Stimulated activated naive CD8-positive, alpha-beta T cell treated with anti-CD3 and anti-CD28 coated beads, Interleukin-15, Interleukin-2, amounts not matched to agents 100 ng/mL and 50 ng/mL, for 24 hours (primary cell): Measurements from ENCODE around the gene SYNE1.

Experiments used
- H3K27ac Mint-ChIP-seq: one replicate; pipeline ENCODE4 v1.8.0; 2021; ENCODE audit warnings: mild to moderate bottlenecking, mixed read lengths
- H3K27me3 Mint-ChIP-seq: one replicate; pipeline ENCODE4 v1.8.0; 2021; ENCODE audit warnings: mixed read lengths
- H3K36me3 Mint-ChIP-seq: one replicate; pipeline ENCODE4 v1.8.0; 2021; ENCODE audit warnings: low read depth, mixed read lengths
- H3K4me1 Mint-ChIP-seq: one replicate; pipeline ENCODE4 v1.8.0; 2021; ENCODE audit warnings: low read depth, mixed read lengths
- H3K4me3 Mint-ChIP-seq: one replicate; pipeline ENCODE4 v1.8.0; 2021; ENCODE audit warnings: mild to moderate bottlenecking, mixed read lengths
- H3K9me3 Mint-ChIP-seq: one replicate; pipeline ENCODE4 v1.8.0; 2021; ENCODE audit warnings: mixed read lengths

Gene SYNE1

DNA sequence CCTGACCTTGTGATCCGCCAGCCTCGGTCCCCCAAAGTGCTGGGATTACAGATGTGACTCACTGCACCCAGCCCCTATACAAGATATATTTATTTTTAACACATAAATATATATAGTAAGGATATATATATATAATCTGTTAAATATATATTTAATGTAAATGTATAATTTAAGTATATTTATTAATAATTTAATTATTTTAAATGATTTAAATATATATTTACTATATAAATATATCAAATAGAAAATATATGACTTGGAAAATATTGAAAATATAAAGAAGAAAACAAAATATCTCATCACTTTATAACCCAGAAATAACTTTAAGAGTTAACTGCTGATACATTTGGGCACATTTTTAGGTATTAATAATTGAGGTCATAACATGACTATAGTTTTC lies 324.7 kb downstream of the SYNE1 start:
- H3K27ac Mint-ChIP-seq: no peak overlapping the region
- H3K9me3 Mint-ChIP-seq: no peaks in the 10 kb centered on the region
- peaks cover 24% of the 10 kb centered on the region for H3K4me1 Mint-ChIP-seq
- no peak overlapping the region for H3K4me3 Mint-ChIP-seq
- H3K27me3 Mint-ChIP-seq: no peaks in the 10 kb centered on the region
- H3K36me3 Mint-ChIP-seq: no peaks in the 10 kb centered on the region

DNA sequence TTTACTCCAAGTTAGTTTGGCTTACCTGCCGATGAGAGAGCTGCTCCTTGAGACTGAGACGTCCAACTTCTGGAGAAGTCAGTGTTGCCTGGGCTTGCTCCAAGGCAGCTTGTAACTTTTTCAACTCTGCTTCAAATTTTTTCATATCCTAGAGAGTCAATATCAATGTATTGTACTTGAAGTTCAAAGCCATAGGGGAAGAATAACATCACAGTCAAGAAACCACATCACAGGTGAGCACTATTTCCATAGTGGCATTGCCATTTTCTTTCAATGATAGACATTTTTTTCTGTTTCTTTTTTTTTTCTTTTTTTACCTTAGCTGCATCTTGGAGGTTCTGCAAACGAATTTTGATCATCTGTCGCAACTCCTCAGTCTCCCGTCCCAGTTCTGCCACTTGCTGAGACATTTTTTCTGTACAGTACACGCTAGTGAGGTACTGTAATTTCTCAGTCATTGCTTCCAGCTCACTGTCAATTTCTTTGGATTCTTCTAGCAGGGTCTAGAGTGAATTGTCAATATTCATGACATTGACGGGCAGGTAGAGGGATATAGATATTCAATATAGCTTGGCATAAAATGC lies 326.7 kb downstream of the SYNE1 start:
- no peaks in the 10 kb centered on the region for H3K36me3 Mint-ChIP-seq
- no peaks in the 10 kb centered on the region for H3K27me3 Mint-ChIP-seq
- H3K4me3 Mint-ChIP-seq: peak overlapping the region; percentile 36
- H3K27ac Mint-ChIP-seq: no peak overlapping the region
- H3K9me3 Mint-ChIP-seq: no peaks in the 10 kb centered on the region
- H3K4me1 Mint-ChIP-seq: peaks cover 24% of the 10 kb centered on the region

DNA sequence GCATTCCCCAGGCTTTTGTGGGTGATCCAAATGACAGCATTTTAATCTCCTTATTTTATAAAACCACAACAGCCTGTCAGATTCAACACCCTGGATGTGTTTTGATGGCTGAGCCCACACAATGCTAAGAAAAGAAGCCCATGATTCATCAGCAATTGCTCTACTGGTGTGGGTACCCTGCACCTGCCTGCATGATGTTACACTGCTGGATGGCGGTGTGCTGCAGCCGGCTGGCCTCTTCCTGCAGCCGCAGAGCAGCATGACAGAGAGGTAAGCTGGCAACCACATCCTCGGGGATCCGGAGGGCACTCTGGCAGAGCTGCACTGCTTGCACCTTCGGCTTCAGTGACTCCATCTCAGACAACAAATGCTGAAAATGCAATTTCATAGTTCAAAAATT lies 327.5 kb downstream of the SYNE1 start:
- no peak overlapping the region for H3K27ac Mint-ChIP-seq

GRCh38 chr6:152309006-152309405 lies 328.2 kb downstream of the SYNE1 start:
- H3K36me3 Mint-ChIP-seq: no peaks in the 10 kb centered on the region

More for the DNA sequence above, 327.5 kb downstream of the SYNE1 start:
- Mint-ChIP-seq H3K4me3 (no peak overlapping the region), H3K9me3 (no peaks in the 10 kb centered on the region), H3K36me3 (no peaks in the 10 kb centered on the region), H3K4me1 (peaks cover 24% of the 10 kb centered on the region), H3K27me3 (no peaks in the 10 kb centered on the region)

DNA sequence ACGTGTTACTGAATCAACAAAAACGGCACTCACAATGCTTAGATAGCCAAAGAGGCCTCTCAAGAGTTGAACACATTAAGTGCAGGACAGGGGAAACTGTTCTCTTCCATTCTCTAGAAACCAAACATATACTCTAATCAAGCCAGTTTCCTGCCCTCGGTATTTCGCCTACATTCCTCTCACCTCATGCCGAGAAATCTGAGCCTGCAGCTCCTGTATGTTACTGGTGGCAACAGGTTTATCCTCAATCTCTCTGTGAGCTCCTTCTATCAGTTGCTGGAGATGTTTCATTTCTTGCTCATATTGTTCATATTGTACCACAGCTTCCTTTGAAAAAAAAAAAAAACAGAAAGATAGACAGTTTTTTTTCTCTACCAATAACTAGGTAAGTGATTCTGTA lies 328.9 kb downstream of the SYNE1 start:
- Mint-ChIP-seq H3K9me3 (no peaks in the 10 kb centered on the region), H3K27ac (no peak overlapping the region), H3K36me3 (no peaks in the 10 kb centered on the region), H3K4me3 (no peak overlapping the region), H3K27me3 (no peaks in the 10 kb centered on the region), H3K4me1 (peaks cover 24% of the 10 kb centered on the region)

More at GRCh38 chr6:152309006-152309405, 328.2 kb downstream of the SYNE1 start:
- H3K27me3 Mint-ChIP-seq: no peaks in the 10 kb centered on the region
- H3K4me1 Mint-ChIP-seq: peaks cover 24% of the 10 kb centered on the region
- H3K27ac Mint-ChIP-seq: no peak overlapping the region
- H3K4me3 Mint-ChIP-seq: no peak overlapping the region
- no peaks in the 10 kb centered on the region for H3K9me3 Mint-ChIP-seq

- Mint-ChIP-seq H3K27ac (no peak overlapping the region), H3K4me1 (peaks cover 35% of the 10 kb centered on the region), H3K4me3 (no peak overlapping the region), H3K27me3 (no peaks in the 10 kb centered on the region), H3K9me3 (no peaks in the 10 kb centered on the region), H3K36me3 (no peaks in the 10 kb centered on the region)
Observed at GRCh38 chr6:152305672-152306071, 331.5 kb downstream of the SYNE1 start.

- peaks cover 44% of the 10 kb centered on the region for H3K4me1 Mint-ChIP-seq
- H3K9me3 Mint-ChIP-seq: no peaks in the 10 kb centered on the region
- H3K27ac Mint-ChIP-seq: peak overlapping the region; percentile 95
- no peaks in the 10 kb centered on the region for H3K36me3 Mint-ChIP-seq
- peak overlapping the region; percentile 97 for H3K4me3 Mint-ChIP-seq
- no peaks in the 10 kb centered on the region for H3K27me3 Mint-ChIP-seq
Observed at GRCh38 chr6:152301765-152302568, 335.2 kb downstream of the SYNE1 start.

DNA sequence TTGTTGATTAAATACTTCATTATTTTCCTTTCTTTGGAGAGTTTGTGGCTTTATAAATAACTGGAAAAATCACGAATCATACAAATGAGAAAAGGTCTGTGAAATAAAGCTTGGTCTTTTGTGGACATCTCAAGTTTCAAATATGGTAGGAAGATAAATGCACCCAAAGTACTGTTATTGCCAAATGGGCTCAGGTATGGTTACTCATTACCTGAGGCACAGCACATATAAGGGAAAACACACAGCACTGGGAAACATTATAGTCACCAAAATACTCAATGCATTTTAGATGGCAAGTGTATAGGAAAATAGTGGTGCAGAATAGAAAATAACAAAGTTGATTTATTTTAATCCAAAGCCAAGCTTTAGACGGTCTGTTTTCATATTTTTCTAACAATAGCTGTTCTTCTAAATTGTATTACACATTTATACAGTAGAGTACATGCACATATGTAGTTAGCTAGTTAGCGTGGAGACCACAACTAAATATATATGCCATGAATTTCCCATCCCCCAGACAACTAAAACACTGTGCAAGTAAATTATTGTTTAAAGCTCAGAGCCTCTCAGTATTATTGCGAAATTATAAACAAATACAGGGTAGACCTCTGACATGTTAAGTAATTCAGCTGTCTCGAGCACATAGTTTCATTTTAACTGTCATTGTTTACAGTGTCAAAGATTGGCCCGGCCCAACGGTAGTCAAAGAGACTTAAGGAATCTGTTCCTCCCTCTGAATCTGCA lies 336.0 kb downstream of the SYNE1 start:
- no peaks in the 10 kb centered on the region for H3K27me3 Mint-ChIP-seq
- no peaks in the 10 kb centered on the region for H3K9me3 Mint-ChIP-seq
- peak overlapping the region; percentile 95 for H3K27ac Mint-ChIP-seq
- H3K4me3 Mint-ChIP-seq: peak overlapping the region; percentile 97
- no peaks in the 10 kb centered on the region for H3K36me3 Mint-ChIP-seq
- peaks cover 45% of the 10 kb centered on the region for H3K4me1 Mint-ChIP-seq

DNA sequence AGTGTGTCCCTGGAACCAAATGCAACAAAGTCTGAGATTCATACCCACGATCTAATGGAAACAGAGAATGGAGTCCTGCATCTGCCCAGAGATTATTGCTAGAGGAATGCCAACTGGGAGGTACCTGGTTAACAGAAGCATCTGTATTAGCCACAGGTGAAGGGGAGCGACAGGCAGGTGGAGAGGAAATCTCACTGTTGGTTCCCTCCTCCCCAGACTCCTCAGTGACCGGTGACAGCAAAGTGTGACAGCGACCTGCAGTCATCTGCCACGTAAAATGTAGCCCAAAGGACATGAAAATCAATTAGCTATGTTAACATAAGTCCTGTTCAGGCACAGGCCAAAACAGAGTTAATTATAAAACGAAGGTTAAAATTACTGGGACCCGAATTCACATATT lies 336.6 kb downstream of the SYNE1 start:
- Mint-ChIP-seq H3K4me1 (peaks cover 52% of the 10 kb centered on the region), H3K27me3 (no peaks in the 10 kb centered on the region), H3K36me3 (no peaks in the 10 kb centered on the region), H3K27ac (no peak overlapping the region), H3K4me3 (peak overlapping the region; percentile 97), H3K9me3 (no peaks in the 10 kb centered on the region)

- Mint-ChIP-seq H3K27me3 (no peaks in the 10 kb centered on the region), H3K9me3 (no peaks in the 10 kb centered on the region), H3K4me3 (peak overlapping the region; percentile 18), H3K27ac (no peak overlapping the region), H3K36me3 (no peaks in the 10 kb centered on the region), H3K4me1 (peaks cover 55% of the 10 kb centered on the region)
Observed at GRCh38 chr6:152298848-152299735, 338.1 kb downstream of the SYNE1 start.

DNA sequence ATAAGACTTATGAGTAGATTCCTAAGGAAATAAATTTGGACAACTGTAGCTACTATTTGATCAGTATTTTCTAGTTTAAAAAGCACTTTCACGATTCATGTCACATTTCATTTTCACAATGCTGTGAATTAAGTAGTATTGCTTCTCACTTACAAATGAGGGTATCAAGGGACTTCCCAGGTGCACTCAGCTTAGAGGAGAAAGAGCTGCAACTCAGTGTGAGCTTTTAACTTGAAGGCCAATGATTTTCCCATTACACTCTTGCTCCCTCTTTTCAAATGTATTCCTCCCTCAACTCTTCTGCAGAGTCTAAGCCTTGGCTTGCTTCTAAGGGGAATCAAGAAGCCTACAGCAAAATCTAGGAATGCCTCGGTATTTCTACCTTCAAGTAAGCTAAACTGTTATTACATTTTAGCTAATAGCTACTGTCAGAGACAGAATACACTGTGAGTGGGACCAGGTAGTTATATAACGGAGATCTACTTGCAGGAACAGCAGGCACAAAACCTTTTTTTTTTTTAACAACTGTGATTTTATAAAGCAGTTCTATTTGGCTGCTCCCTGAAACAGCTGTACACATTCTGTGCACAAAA lies 339.0 kb downstream of the SYNE1 start:
- Mint-ChIP-seq H3K4me1 (peaks cover 55% of the 10 kb centered on the region), H3K9me3 (no peaks in the 10 kb centered on the region), H3K27me3 (no peaks in the 10 kb centered on the region), H3K4me3 (no peak overlapping the region), H3K36me3 (peaks cover 7% of the 10 kb centered on the region), H3K27ac (no peak overlapping the region)

- no peaks in the 10 kb centered on the region for H3K27me3 Mint-ChIP-seq
- no peak overlapping the region for H3K27ac Mint-ChIP-seq
- H3K4me3 Mint-ChIP-seq: no peak overlapping the region
- H3K4me1 Mint-ChIP-seq: peaks cover 49% of the 10 kb centered on the region
- H3K36me3 Mint-ChIP-seq: peaks cover 7% of the 10 kb centered on the region
- H3K9me3 Mint-ChIP-seq: no peaks in the 10 kb centered on the region
Observed at GRCh38 chr6:152296648-152297376, 340.4 kb downstream of the SYNE1 start.

- Mint-ChIP-seq H3K27me3 (no peaks in the 10 kb centered on the region), H3K36me3 (peaks cover 7% of the 10 kb centered on the region), H3K9me3 (no peaks in the 10 kb centered on the region), H3K4me1 (peaks cover 42% of the 10 kb centered on the region), H3K4me3 (no peak overlapping the region), H3K27ac (no peak overlapping the region)
Observed at GRCh38 chr6:152295920-152296319, 341.2 kb downstream of the SYNE1 start.

- no peak overlapping the region for H3K4me3 Mint-ChIP-seq
- H3K36me3 Mint-ChIP-seq: peaks cover 7% of the 10 kb centered on the region
- H3K4me1 Mint-ChIP-seq: peaks cover 37% of the 10 kb centered on the region
- H3K27me3 Mint-ChIP-seq: no peaks in the 10 kb centered on the region
- no peak overlapping the region for H3K27ac Mint-ChIP-seq
- H3K9me3 Mint-ChIP-seq: no peaks in the 10 kb centered on the region
Observed at GRCh38 chr6:152295346-152295745, 341.8 kb downstream of the SYNE1 start.
